Keratinocyte (primary cell): ENCODE measurements around the gene MUC6.

ENCODE experiments used
- CTCF ChIP-seq, 3 experiments: IDR thresholded peaks in 1 of 3; conservative IDR thresholded peaks in 1 of 3; optimal IDR thresholded peaks in 1 of 3; 2 replicates in 2 of 3; 3 replicates in 1 of 3; pipeline versions ENCODE3 to v1.5.1; 2011; ENCODE audit warnings: low read length in 3 of 3, mild to moderate bottlenecking in 3 of 3, moderate library complexity in 2 of 3, control low read depth in 1 of 3, inconsistent platforms in 1 of 3; ENCODE audit not compliant: insufficient read depth in 2 of 3; ENCODE audit errors: extremely low read depth in 1 of 3
- EZH2 ChIP-seq: IDR thresholded peaks from one replicate; pipeline ENCODE4 v1.6.1; 2012; ENCODE audit warnings: inconsistent platforms, mild to moderate bottlenecking, low read length, moderate library complexity

GRCh38 chr11:1049071-1049405 lies 12.5 kb upstream of the MUC6 start:
- no peak for TF ChIP-seq CTCF (optimal IDR thresholded peaks at IDR 0.05 in 1 of 3, IDR thresholded peaks at IDR 0.05 in 1 of 3, conservative IDR thresholded peaks at IDR 0.05 in 1 of 3; ENCODE audit: extremely low read depth in 1 of 3, insufficient read depth in 2 of 3, low read length in 3 of 3)
- no peak for TF ChIP-seq EZH2
